ENCODE measurements around the gene PCSK6. TPM values are rescaled to one million over a fixed set of nuclear protein-coding genes. Genes with fewer than 3 reads are reported as not detected.

The PCSK6 gene
- total and polyA plus RNA-seq, 2 of the 8 experiments (the other 6 are each of a cell fraction or from before 2014, with no cell fraction given), result 1.9 to 4.0 TPM

DNA sequence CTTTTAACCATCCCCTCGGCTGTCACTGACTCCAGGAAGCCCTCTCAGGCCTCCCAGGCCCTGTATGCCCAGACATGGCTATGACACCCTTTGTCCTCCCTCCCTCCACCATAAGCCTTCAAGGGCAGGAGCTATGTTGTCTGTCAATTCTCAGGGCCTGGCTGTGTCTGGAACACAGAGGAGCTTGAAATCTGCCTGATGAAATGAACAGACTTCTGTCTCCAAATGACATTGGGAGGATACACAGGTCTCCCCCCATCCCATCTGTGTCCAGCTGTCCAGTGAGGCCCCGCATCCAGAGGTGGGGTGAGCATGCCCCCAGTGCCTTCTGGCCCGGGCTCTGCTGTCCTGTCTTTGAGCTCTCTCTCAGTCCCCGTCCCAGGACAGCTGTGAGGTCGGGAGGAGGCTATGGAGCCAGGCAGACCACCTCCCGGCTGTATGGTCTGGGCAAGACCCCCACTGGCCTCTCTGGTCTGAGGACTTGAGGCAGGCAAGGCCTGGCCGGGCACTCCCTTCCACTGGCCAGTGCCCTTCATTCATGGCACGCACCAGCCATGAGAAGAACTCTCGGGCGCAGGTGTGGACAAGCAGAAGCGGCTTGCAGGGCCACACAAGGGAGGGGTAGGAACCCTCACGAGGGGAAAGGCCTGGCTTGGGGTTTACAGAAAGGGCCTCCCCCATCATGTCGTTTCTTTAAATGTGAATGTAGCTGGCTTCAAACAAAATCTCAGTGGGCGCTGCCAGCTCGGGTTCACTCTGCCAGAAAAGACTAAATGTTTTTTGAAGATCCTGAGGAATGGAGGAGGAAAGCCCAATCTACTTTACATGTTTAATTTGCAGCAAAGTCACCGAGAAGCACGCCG is 38.9 kb downstream of the PCSK6 start:
- H3K14ac ChIP-seq (ENCODE audit: insufficient read length), result no peak overlapping the region
- no peaks in the 10 kb centered on the region for H3K9me3 ChIP-seq (ENCODE audit: insufficient read depth in 2 of 2, low read depth in 1 of 2, low read length in 1 of 2)
- H3K36me3 ChIP-seq (ENCODE audit: control insufficient read depth in 2 of 4, insufficient read depth in 4 of 4, low read length in 3 of 4), result no peaks in the 10 kb centered on the region
- H3K9ac ChIP-seq (replicated peaks in 1 of 4; ENCODE audit: extremely low read depth in 1 of 4, low read depth in 3 of 4, low read length in 3 of 4), result no peak overlapping the region
- H3K4me2 ChIP-seq (ENCODE audit: insufficient read depth in 1 of 2, low read depth in 2 of 2, low read length in 2 of 2), result no peak overlapping the region
- ChIA-PET CTCF (ENCODE audit: partially characterized antibody) (interaction anchor here (0.7 to 1.3 kb wide), 3 partner anchors 11 to 52 kb away, joined by 3 to 4 read pairs (median 3); no protein-coding TSS in a partner anchor), POLR2A (ENCODE audit: partially characterized antibody) (interaction anchor here (1.4 kb wide), 1 partner anchor 39 kb away, joined by 3 read pairs; the partner anchor contains the start of gene PCSK6)
- H3K23ac ChIP-seq (ENCODE audit: insufficient read length), result no peak overlapping the region
- no peaks in the 10 kb centered on the region for H3K23me2 ChIP-seq (ENCODE audit: low read depth, low read length)
- no peak overlapping the region for H2BK12ac ChIP-seq (ENCODE audit: low read depth, low read length)
- H4K5ac ChIP-seq (ENCODE audit: insufficient read length, low read depth, low read length), result no peak overlapping the region
- H3K18ac ChIP-seq (ENCODE audit: extremely low read depth, low read length), result no peak overlapping the region
- no peaks in the 10 kb centered on the region for H3K79me1 ChIP-seq (ENCODE audit: low read depth, low read length)
- H3K56ac ChIP-seq (replicated peaks; ENCODE audit: insufficient read length, low read depth, low read length), result no peak overlapping the region
- no peak overlapping the region; the same call in 1 of the 2 replicates for H4K8ac ChIP-seq (ENCODE audit: extremely low read depth, insufficient read depth, low read length)
- H4K91ac ChIP-seq (replicated peaks; ENCODE audit: insufficient read length, low read length), result no peak overlapping the region
- no peaks in the 10 kb centered on the region for H4K20me1 ChIP-seq (replicated peaks in 1 of 2; ENCODE audit: control insufficient read depth in 1 of 2, insufficient read depth in 2 of 2, low read length in 2 of 2)
- H2BK120ac ChIP-seq (replicated peaks; ENCODE audit: low read depth, low read length), result no peak overlapping the region
- H3K4me3 ChIP-seq (ENCODE audit: extremely low read depth in 1 of 4, insufficient read depth in 2 of 4, low read depth in 3 of 4, low read length in 4 of 4), result no peak overlapping the region
- no peak overlapping the region for H2BK20ac ChIP-seq (ENCODE audit: low read length)
- no peaks in the 10 kb centered on the region for H3K27me3 ChIP-seq (replicated peaks in 1 of 4; ENCODE audit: control insufficient read depth in 3 of 4, extremely low read depth in 1 of 4, insufficient read depth in 3 of 4, low read length in 3 of 4)
- peaks cover 0 to 10% (median 1%) of the 10 kb centered on the region in 4 experiments; a peak in 3 of 7 replicates for H3K4me1 ChIP-seq (replicated peaks in 1 of 4; ENCODE audit: control insufficient read depth in 3 of 4, insufficient read depth in 4 of 4, low read length in 3 of 4)
- WGBS, 2 experiments (ENCODE audit: extremely low coverage in 1 of 2, insufficient coverage in 1 of 2, insufficient read length in 1 of 2, insufficient replicate concordance in 2 of 2, low coverage in 1 of 2, low lambda C conversion rate in 2 of 2, missing lambda C conversion rate in 1 of 2), result 91% methylated on average over 18 of the region's 18 CpGs; no CpG with 5 or more reads in 1 of the 2 experiments
- H2AK5ac ChIP-seq (ENCODE audit: low read depth, low read length), result no peak overlapping the region
- no peak for FAIRE-seq
- no peak overlapping the region; the same call in 1 of the 2 replicates for H2BK15ac ChIP-seq (ENCODE audit: low read length)
- H3K27ac ChIP-seq (ENCODE audit: low read depth, low read length), result no peak overlapping the region
- H2AFZ ChIP-seq (ENCODE audit: low read length), result no peak overlapping the region
- H3K4ac ChIP-seq (replicated peaks; ENCODE audit: insufficient read length, low read depth, low read length), result no peak overlapping the region
- H2BK5ac ChIP-seq (ENCODE audit: low read depth, low read length), result no peak overlapping the region; the same call in 1 of the 2 replicates
- H3K79me2 ChIP-seq (ENCODE audit: control insufficient read depth in 1 of 2, insufficient read depth in 2 of 2, low read length in 2 of 2), result no peaks in the 10 kb centered on the region
- no peak for DNase-seq (ENCODE audit: low read depth in 1 of 2, low spot score in 2 of 2)
- TF ChIP-seq CEBPB (IDR thresholded peaks at IDR 0.05; ENCODE audit: low read depth, low read length) (no peak), HDAC6 (IDR thresholded peaks at IDR 0.05; ENCODE audit: low read depth, low read length) (no peak), NRF1 (IDR thresholded peaks at IDR 0.05; ENCODE audit: low read depth, low read length) (no peak), BACH1 (IDR thresholded peaks at IDR 0.05; ENCODE audit: low read length) (no peak), CHD2 (IDR thresholded peaks at IDR 0.05; ENCODE audit: low read length) (no peak), EZH2 (IDR thresholded peaks at IDR 0.05; ENCODE audit: low read depth, low read length, severe bottlenecking) (no peak), SP4 (IDR thresholded peaks at IDR 0.05; ENCODE audit: low read length) (no peak), CTBP2 (IDR thresholded peaks at IDR 0.05; ENCODE audit: borderline replicate concordance, insufficient read depth, insufficient read length, low read length) (no peak), GABPA (IDR thresholded peaks at IDR 0.05; ENCODE audit: borderline replicate concordance, insufficient read depth, low read length) (no peak), TAF1 (IDR thresholded peaks at IDR 0.05; ENCODE audit: low read depth, low read length) (no peak)
- TF ChIP-seq, protein P1, sequence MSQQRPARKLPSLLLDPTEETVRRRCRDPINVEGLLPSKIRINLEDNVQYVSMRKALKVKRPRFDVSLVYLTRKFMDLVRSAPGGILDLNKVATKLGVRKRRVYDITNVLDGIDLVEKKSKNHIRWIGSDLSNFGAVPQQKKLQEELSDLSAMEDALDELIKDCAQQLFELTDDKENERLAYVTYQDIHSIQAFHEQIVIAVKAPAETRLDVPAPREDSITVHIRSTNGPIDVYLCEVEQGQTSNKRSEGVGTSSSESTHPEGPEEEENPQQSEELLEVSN (IDR thresholded peaks at IDR 0.05), result no peak

All from H1 (cell line).